IMR-90 (cell line): ENCODE data around the gene TRIM10. TPM values are rescaled to one million over a fixed set of nuclear protein-coding genes. Genes with fewer than 3 reads are reported as not detected.

ENCODE experiments used
- ATAC-seq: fragments of 200-7000 bp; cut with Tn5 transposase; 2 replicates; pipeline ENCODE4 v1.9.1; 2020; ENCODE audit warnings: low read depth, mild to moderate bottlenecking, moderate library complexity
- BruUV-seq: library from RNA; stranded (reverse); fragments of 400-500 nt; replicated peaks from 2 replicates; lab custom pipeline; 2021; lab: Mats Ljungman, UMichigan
- CTCF ChIA-PET: fragments of 300-600 bp; formaldehyde crosslinking; extraction: SDS; loops from one replicate; lab custom pipeline; 2021; ENCODE audit warnings: antibody characterized with exemption; lab: Yijun Ruan, JAX
- POLR2A ChIA-PET: fragments of 300-600 bp; sonication (Branson Sonifier 250); formaldehyde crosslinking; loops from one replicate; lab custom pipeline; 2022; ENCODE audit warnings: antibody characterized with exemption; ENCODE audit not compliant: unreplicated experiment; lab: Charles Lee
- DNase-seq: peaks from one replicate; pipeline ENCODE4 v3.0.0; 2013
- H2AFZ ChIP-seq: replicated peaks from 2 replicates; pipeline ENCODE3; 2013; ENCODE audit warnings: low read length, mild to moderate bottlenecking; ENCODE audit not compliant: poor library complexity
- H2AK5ac ChIP-seq: 2 replicates; pipeline ENCODE4 v1.6.1; 2013; ENCODE audit warnings: low read depth, low read length, inconsistent platforms
- H2AK9ac ChIP-seq: replicated peaks from 2 replicates; pipeline ENCODE3; 2013; ENCODE audit warnings: mild to moderate bottlenecking, low read depth, low read length, moderate library complexity; ENCODE audit not compliant: poor library complexity
- H2BK120ac ChIP-seq: 2 replicates; pipeline ENCODE4 v1.6.1; 2013; ENCODE audit warnings: low read depth, low read length, inconsistent platforms
- H2BK15ac ChIP-seq: 3 replicates; pipeline ENCODE4 v1.6.1; 2013; ENCODE audit warnings: low read depth, low read length, inconsistent platforms
- H2BK20ac ChIP-seq: 2 replicates; pipeline ENCODE4 v1.6.1; 2013; ENCODE audit warnings: low read depth, mild to moderate bottlenecking, inconsistent platforms, low read length, moderate library complexity
- H2BK5ac ChIP-seq: 2 replicates; pipeline ENCODE4 v1.6.1; 2013; ENCODE audit warnings: mild to moderate bottlenecking, low read depth, low read length, inconsistent platforms; ENCODE audit not compliant: poor library complexity, severe bottlenecking
- H3K14ac ChIP-seq: replicated peaks from 2 replicates; pipeline ENCODE4 v1.6.1; 2013; ENCODE audit warnings: low read depth, low read length, inconsistent platforms
- H3K18ac ChIP-seq: 2 replicates; pipeline ENCODE4 v1.6.1; 2013; ENCODE audit warnings: low read depth, low read length, control low read depth
- H3K23ac ChIP-seq: 2 replicates; pipeline ENCODE4 v1.6.1; 2013; ENCODE audit warnings: low read depth, low read length, inconsistent platforms
- H3K27ac ChIP-seq: 2 replicates; pipeline ENCODE4 v1.5.1; 2013; ENCODE audit warnings: mild to moderate bottlenecking, control low read depth, low read length; ENCODE audit not compliant: insufficient read depth
- H3K27me3 ChIP-seq: 2 replicates; pipeline ENCODE4 v1.6.1; 2013; ENCODE audit warnings: low read length; ENCODE audit not compliant: control insufficient read depth, insufficient read depth
- H3K36me3 ChIP-seq: 2 replicates; pipeline ENCODE4 v1.6.1; 2013; ENCODE audit warnings: low read length, mixed read lengths; ENCODE audit not compliant: control insufficient read depth, insufficient read depth
- H3K4ac ChIP-seq: 2 replicates; pipeline ENCODE4 v1.6.1; 2013; ENCODE audit warnings: low read depth, low read length, inconsistent platforms
- H3K4me1 ChIP-seq: 2 replicates; pipeline ENCODE4 v1.6.1; 2013; ENCODE audit warnings: low read length, mixed read lengths; ENCODE audit not compliant: control insufficient read depth, insufficient read depth
- H3K4me2 ChIP-seq: 2 replicates; pipeline ENCODE4 v1.6.1; 2013; ENCODE audit warnings: low read depth, mild to moderate bottlenecking, control low read depth, low read length, moderate library complexity
- H3K4me3 ChIP-seq: 2 replicates; pipeline ENCODE4 v1.5.1; 2013; ENCODE audit warnings: low read depth, mild to moderate bottlenecking, control low read depth, low read length, moderate library complexity; ENCODE audit not compliant: insufficient read depth
- H3K56ac ChIP-seq: 2 replicates; pipeline ENCODE4 v1.6.1; 2013; ENCODE audit warnings: low read length, inconsistent platforms; ENCODE audit not compliant: insufficient read depth; ENCODE audit errors: extremely low read depth
- H3K79me1 ChIP-seq, 2 experiments: 2 replicates each; pipeline ENCODE4 v1.6.1; 2013; ENCODE audit warnings: low read length in 2 of 2, inconsistent platforms in 1 of 2, low read depth in 1 of 2
- H3K9ac ChIP-seq: 2 replicates; pipeline ENCODE4 v1.6.1; 2013; ENCODE audit warnings: low read depth, low read length, control low read depth
- H3K9me1 ChIP-seq: 2 replicates; pipeline ENCODE4 v1.6.1; 2013; ENCODE audit warnings: low read length, inconsistent platforms; ENCODE audit not compliant: insufficient read depth
- H3K9me3 ChIP-seq: 2 replicates; pipeline ENCODE4 v1.6.1; 2013; ENCODE audit warnings: low read length; ENCODE audit not compliant: control insufficient read depth, insufficient read depth
- H4K20me1 ChIP-seq: 2 replicates; pipeline ENCODE4 v1.6.1; 2013; ENCODE audit warnings: low read length, inconsistent platforms; ENCODE audit not compliant: insufficient read depth
- H4K5ac ChIP-seq: 2 replicates; pipeline ENCODE4 v1.6.1; 2013; ENCODE audit warnings: mild to moderate bottlenecking, low read depth, low read length, control low read depth
- H4K8ac ChIP-seq, 2 experiments: 2 replicates each; pipeline ENCODE4 v1.6.1; 2013; ENCODE audit warnings: low read depth in 2 of 2, low read length in 2 of 2, control low read depth in 1 of 2, inconsistent platforms in 1 of 2
- H4K91ac ChIP-seq: 2 replicates; pipeline ENCODE4 v1.6.1; 2013; ENCODE audit warnings: low read depth, low read length, inconsistent platforms; ENCODE audit not compliant: insufficient read depth
- CTCF ChIP-seq: conservative IDR thresholded peaks from 2 replicates; pipeline ENCODE4 v1.5.1; 2012; ENCODE audit warnings: mild to moderate bottlenecking, low read depth, low read length, improper control_type of control experiment
- ELK1 ChIP-seq: fragments of 150-350 bp; IDR thresholded peaks from 2 replicates; pipeline ENCODE4 v1.6.1; 2016; ENCODE audit warnings: low read depth, mild to moderate bottlenecking, low read length, moderate library complexity, borderline replicate concordance
- FOS ChIP-seq: fragments of 150-350 bp; IDR thresholded peaks from 2 replicates; pipeline ENCODE4 v1.6.1; 2016; ENCODE audit warnings: low read depth, low read length
- MAFK ChIP-seq: IDR thresholded peaks from 2 replicates; pipeline ENCODE4 v1.6.1; 2012; ENCODE audit warnings: low read depth, low read length, improper control_type of control experiment
- MAZ ChIP-seq: IDR thresholded peaks from 2 replicates; pipeline ENCODE4 v1.6.1; 2012; ENCODE audit warnings: low read depth, mild to moderate bottlenecking, low read length, improper control_type of control experiment, moderate library complexity, borderline replicate concordance
- MXI1 ChIP-seq: IDR thresholded peaks from 2 replicates; pipeline ENCODE4 v1.6.1; 2012; ENCODE audit warnings: low read depth, mild to moderate bottlenecking, low read length, moderate library complexity, borderline replicate concordance
- NFE2L2 ChIP-seq: fragments of 150-350 bp; IDR thresholded peaks from 2 replicates; pipeline ENCODE4 v1.6.1; 2016; ENCODE audit warnings: low read depth, mild to moderate bottlenecking, low read length
- POLR2A ChIP-seq: IDR thresholded peaks from 2 replicates; pipeline ENCODE4 v1.6.1; 2012; ENCODE audit warnings: mild to moderate bottlenecking, low read depth, low read length
- RAD21 ChIP-seq: IDR thresholded peaks from 2 replicates; pipeline ENCODE4 v1.6.1; 2012; ENCODE audit warnings: low read length, improper control_type of control experiment
- RCOR1 ChIP-seq: IDR thresholded peaks from 2 replicates; pipeline ENCODE4 v1.6.1; 2012; ENCODE audit warnings: mild to moderate bottlenecking, low read length, improper control_type of control experiment; ENCODE audit not compliant: insufficient replicate concordance
- SMC3 ChIP-seq: fragments of 150-350 bp; IDR thresholded peaks from 2 replicates; pipeline ENCODE4 v1.6.1; 2016; ENCODE audit warnings: low read depth, mild to moderate bottlenecking, antibody characterized with exemption, low read length, moderate library complexity
- WGBS, 2 experiments: methylation state at CpG; one replicate each; pipeline versions ENCODE4 v1.1.5 to v1.1.7; 2013; ENCODE audit warnings: missing lambda C conversion rate in 2 of 2; ENCODE audit not compliant: insufficient read length in 1 of 2; ENCODE audit errors: extremely low coverage in 2 of 2; 5-methylcytosine and 5-hydroxymethylcytosine counted together
- dilution Hi-C: fragments of 300-500 bp; cut with HindIII; formaldehyde crosslinking; loops from one replicate; pipeline ENCODE4 v1.14.3; 2018; ENCODE audit warnings: low sequenced_read_pairs; ENCODE audit not compliant: unreplicated experiment
- in situ Hi-C: fragments of 300-500 bp; cut with MboI; formaldehyde crosslinking; loops from 3 replicates; pipeline ENCODE4 v1.14.3; 2019; ENCODE audit warnings: low sequenced_read_pairs, inconsistent platforms, mixed read lengths
- intact Hi-C: fragments of 100-400 bp; cut with micrococcal nuclease; formaldehyde crosslinking; loops from 2 replicates; pipeline ENCODE4 v1.10.0; 2022
- polyA plus RNA-seq, 3 experiments: library from polyadenylated mRNA; depleted of rRNA; stranded (reverse); fragments of >200 nt; gene quantifications; 2 replicates each; pipeline ENCODE4 v1.2.3, GENCODE V29; 2012; ENCODE audit warnings: low replicate concordance in 1 of 3
- total RNA-seq: library from RNA; depleted of rRNA; stranded (reverse); fragments of >200 nt; gene quantifications from 2 replicates; pipeline ENCODE4 v1.2.3, GENCODE V29; 2012

Gene TRIM10
- total and polyA plus RNA-seq, 2 of the 4 experiments (the other 2 are of a cell fraction) = not detected

- intact Hi-C loops = no loop called here
These were observed 11.8 kb downstream of the TRIM10 start for GRCh38 chr6:30149234-30149633.

More at GRCh38 chr6:30149234-30149633, 11.8 kb downstream of the TRIM10 start:
- H3K9me1 ChIP-seq = no peaks in the 10 kb centered on the region
- no peaks in the 10 kb centered on the region for H3K9me3 ChIP-seq
- no peak overlapping the region for H2BK5ac ChIP-seq
- no peak overlapping the region for H2AK9ac ChIP-seq
- H3K14ac ChIP-seq = no peak overlapping the region
- H2BK120ac ChIP-seq = no peak overlapping the region
- H3K4ac ChIP-seq = no peak overlapping the region
- H4K5ac ChIP-seq = no peak overlapping the region
- ChIA-PET CTCF (no interaction called here), POLR2A (no interaction called here)
- dilution Hi-C loops = no loop called here
- H3K23ac ChIP-seq = no peak overlapping the region
- no peak overlapping the region for H2AFZ ChIP-seq
- BruUV-seq = no TSS peak
- H2AK5ac ChIP-seq = no peak overlapping the region
- H4K91ac ChIP-seq = no peak overlapping the region
- H3K4me3 ChIP-seq = no peak overlapping the region
- no peak overlapping the region for H3K18ac ChIP-seq
- no peak overlapping the region for H4K8ac ChIP-seq
- no peak for DNase-seq
- peaks cover 40% of the 10 kb centered on the region for H3K27me3 ChIP-seq
- no peaks in the 10 kb centered on the region for H3K4me1 ChIP-seq
- H3K36me3 ChIP-seq = no peaks in the 10 kb centered on the region
- no CpG with 5 or more reads among the region's 3 CpGs for WGBS, 2 experiments
- no peak overlapping the region for H3K27ac ChIP-seq
- H3K4me2 ChIP-seq = no peak overlapping the region
- ATAC-seq = no peak
- H3K79me1 ChIP-seq = no peaks in the 10 kb centered on the region
- no peak overlapping the region for H3K56ac ChIP-seq
- H3K9ac ChIP-seq = no peak overlapping the region
- no peak overlapping the region for H2BK15ac ChIP-seq
- in situ Hi-C loops = no loop called here
- no peaks in the 10 kb centered on the region for H4K20me1 ChIP-seq
- TF ChIP-seq SMC3 (no peak), MAZ (no peak), FOS (no peak), RAD21 (no peak), MXI1 (no peak), MAFK (no peak), ELK1 (no peak), NFE2L2 (no peak), POLR2A (no peak), CTCF (no peak), RCOR1 (no peak)
- H2BK20ac ChIP-seq = no peak overlapping the region
